NCI-H1092 treated with DMSO at 0.1 percent for 48 hours (cell line): ENCODE results near the gene MBOAT7.

Source experiments
- DNase-seq: peaks from one replicate; lab custom pipeline; 2025; lab: John Stamatoyannopoulos, UW

MBOAT7 gene

GRCh38 chr19:54162884-54163283 lies 26.5 kb downstream of the MBOAT7 start:
- DNase-seq = no peak

DNA sequence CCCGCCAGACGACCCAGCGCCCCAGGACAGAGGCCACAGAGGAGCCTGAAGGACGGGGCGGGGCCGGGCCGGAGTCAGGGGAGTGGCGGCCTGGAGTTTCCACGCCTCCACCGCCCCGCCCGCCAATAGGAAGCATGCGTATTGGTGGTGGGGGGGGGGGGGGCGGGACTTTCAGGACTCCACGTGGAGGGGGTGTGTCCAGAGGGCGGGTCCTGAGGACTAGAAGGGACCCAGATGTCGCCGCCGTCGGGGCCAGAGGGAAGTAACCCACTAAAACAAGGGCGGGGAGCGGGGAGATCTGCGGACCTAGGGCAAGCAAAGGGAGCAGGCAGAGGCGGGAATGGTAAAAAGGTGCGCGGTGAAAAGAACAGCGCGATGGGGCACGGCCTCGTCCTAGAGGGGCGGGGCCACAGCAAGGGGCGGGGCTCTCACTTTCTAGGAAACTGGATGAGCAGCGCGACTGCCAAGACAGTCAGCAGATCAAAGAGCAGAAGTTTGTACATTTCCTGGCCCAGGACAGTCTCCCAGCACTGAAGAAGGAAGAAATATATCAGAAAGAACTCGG lies 27.1 kb downstream of the MBOAT7 start:
- DNase-seq = no peak

- no peak for DNase-seq
Measured at GRCh38 chr19:54160854-54161253, 28.5 kb downstream of the MBOAT7 start.

GRCh38 chr19:54160182-54160811 lies 29.1 kb downstream of the MBOAT7 start:
- DNase-seq = no peak

- peak; percentile 98 for DNase-seq
Measured at GRCh38 chr19:54159352-54160181, 29.8 kb downstream of the MBOAT7 start, which contains the start of gene LENG1. LENG1 (minus strand) TSS chr19:54159721; CDS start chr19:54159695, 26 bp downstream.

- no peak for DNase-seq
Measured at GRCh38 chr19:54158812-54159351, 30.5 kb downstream of the MBOAT7 start.

- no peak for DNase-seq
Measured at GRCh38 chr19:54156953-54157352, 32.4 kb downstream of the MBOAT7 start.

DNA sequence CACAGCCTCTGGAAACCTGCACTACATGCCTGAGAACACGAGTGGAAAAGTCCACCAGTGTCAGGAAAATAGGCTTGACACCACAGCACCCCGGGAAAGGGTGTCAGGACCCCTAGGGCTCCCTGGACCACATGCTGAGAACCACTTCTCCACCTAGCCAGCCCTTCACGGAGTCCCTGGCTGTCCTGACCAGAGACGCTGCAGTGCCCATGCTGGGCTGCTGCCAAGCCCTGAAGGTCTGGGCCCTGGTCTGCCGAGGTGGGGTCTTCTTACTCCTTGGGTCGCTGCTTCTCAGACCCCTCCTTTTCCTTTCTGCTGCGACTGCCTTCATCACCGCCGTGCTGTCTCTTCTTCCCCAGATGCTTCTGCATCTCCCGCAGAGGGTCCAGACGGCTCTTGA lies 32.9 kb downstream of the MBOAT7 start:
- no peak for DNase-seq

DNA sequence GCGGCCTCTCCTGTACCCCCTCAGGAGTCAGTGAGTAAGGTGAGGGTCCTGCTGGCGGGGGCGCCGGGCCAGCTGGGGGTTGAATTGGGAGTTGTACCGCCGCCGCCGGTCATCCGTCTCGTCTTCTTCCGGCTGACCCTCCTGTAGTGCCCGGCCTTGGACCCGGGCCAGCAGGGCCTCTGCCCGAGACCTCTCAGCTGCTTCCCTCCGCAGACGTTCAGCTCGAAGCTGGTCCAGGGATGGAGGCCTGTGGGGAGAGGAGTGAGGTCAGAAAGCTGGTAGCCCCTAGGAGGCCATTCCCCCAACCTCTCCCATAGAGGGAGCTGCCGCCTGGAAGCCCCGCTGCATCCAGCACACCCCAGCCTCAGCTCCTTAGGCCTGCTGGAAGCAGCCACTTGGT lies 33.7 kb downstream of the MBOAT7 start:
- no peak for DNase-seq

- no peak for DNase-seq
Measured at GRCh38 chr19:54154603-54155345, 34.6 kb downstream of the MBOAT7 start.

GRCh38 chr19:54153731-54154326 lies 35.6 kb downstream of the MBOAT7 start:
- no peak for DNase-seq

- DNase-seq = no peak
Measured at GRCh38 chr19:54152878-54153524, 36.4 kb downstream of the MBOAT7 start.

DNA sequence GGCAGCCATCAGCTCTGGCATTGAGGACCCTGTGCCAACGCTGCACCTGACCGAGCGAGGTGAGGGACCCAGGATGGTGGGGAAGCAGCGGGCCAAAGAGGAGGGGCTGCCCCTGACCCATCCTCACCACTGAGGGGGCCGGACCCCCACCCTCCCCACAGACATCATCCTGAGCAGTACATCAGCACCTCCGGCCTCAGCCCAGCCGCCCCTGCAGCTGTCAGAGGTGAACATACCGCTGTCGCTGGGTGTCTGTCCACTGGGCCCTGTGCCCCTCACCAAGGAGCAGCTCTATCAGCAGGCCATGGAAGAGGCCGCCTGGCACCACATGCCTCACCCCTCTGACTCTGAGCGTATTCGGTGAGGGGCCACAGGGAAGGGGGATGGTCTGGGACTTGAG lies 37.1 kb downstream of the MBOAT7 start:
- no peak for DNase-seq

DNA sequence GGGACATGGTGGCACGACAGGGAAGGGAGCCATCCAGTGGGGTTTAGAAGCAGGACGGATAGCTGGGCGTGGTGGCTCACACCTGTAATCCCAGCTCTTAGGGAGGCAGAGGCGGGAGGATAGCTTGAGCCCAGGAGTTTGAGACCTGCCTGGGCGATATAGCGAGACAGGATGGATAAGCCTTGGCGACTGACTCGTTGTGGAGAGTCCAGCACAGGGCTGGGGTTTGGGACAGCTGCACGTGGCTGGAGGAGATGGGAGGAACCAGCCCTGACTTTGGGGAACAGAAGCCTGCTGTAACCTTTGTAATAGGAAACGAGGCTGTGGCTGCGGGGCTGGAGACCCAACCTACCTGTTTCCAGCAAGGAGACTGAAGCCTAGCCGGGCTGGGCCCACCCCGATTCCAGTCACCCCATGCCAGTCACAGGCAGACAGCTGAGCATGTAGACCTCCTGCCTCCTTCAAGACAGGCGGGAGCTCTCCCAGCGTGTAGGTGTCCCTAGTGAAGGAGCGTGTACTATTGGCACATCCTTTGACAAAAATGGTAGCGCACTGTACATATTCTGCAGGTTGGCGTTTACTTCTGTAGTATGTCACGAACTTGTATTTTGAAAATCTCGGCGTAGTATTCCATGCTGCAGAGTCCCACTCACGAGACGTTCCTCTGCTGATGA lies 37.9 kb downstream of the MBOAT7 start:
- no peak for DNase-seq

DNA sequence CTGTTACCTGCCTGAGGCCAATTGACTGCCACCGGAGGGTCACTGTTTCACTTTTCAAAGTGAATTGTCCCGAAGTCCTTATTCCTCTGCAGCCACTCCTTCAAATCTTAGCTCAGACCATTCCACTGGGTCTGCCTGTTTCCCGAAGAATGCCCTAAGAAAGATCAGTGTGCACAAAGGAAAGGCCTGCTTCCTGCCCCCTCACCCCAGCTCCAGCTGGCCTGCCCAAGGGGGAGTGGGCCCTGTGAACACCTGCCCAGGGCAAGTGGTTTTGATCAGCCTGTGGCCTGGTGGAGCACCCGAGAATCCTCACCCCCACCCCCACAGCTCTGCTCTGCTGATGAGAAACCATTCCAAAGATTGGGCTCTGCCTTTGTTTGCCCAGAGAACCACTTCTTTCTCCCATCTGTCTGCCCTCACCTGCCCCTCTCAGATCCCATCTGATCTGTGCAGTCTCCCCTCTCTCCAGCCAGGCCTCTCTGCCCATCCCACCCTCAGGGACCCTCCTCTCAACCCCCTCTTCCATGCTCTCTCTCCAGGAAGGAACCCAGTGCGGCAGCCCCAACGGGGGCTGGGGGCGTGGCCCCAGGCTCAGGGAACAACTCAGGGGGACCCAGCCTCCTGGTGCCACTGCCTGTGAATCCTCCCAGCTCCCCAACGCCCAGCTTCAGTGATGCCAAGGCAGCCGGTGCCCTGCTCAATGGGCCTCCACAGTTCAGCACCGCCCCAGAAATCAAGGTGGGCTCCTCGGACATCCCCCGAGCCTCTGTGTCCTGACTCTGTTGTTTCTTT lies 40.2 kb downstream of the MBOAT7 start:
- DNase-seq = no peak

GRCh38 chr19:54148158-54148557 lies 41.2 kb downstream of the MBOAT7 start:
- no peak for DNase-seq

DNA sequence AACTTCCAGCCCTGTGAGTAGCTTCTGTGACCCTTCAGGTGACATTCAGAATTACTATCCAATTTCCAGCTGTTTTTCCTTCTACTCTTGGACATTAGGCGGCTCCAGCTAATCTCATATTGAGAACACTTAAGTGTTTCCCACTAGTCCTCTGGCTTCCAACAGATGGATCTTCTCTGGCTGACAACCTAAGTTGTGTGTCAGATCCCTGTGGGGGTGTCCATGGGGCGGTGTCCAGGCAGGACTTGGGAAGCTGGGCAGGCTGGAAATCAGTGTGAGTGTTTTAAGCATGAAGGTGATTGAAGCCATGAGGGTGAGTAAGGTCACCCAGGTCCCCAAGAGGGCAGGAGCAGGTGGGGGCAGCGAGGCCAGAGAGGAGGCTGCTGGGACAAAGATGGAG lies 41.7 kb downstream of the MBOAT7 start:
- DNase-seq = no peak

DNA sequence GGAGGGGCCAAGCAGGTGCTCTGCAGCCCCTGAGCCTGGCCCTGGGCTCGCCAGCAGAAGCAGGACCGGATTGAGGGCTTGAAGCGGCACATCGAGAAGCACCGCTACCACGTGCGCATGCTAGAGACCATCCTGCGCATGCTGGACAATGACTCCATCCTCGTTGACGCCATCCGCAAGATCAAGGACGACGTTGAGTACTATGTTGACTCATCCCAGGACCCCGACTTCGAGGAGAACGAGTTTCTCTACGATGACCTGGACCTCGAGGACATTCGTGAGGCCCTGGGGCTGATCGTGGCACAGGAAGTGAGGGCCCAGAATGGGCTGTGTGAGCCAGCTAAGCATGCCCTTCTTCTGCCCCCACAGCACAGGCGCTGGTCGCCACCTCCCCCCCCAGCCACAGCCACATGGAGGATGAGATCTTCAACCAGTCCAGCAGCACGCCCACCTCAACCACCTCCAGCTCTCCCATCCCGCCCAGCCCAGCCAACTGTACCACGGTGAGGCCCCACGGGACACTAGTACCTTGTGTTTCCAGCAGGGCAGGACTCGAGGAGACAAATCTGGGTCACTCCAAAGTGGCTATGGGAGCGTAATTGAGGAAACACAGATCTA lies 43.7 kb downstream of the MBOAT7 start:
- no peak for DNase-seq

DNA sequence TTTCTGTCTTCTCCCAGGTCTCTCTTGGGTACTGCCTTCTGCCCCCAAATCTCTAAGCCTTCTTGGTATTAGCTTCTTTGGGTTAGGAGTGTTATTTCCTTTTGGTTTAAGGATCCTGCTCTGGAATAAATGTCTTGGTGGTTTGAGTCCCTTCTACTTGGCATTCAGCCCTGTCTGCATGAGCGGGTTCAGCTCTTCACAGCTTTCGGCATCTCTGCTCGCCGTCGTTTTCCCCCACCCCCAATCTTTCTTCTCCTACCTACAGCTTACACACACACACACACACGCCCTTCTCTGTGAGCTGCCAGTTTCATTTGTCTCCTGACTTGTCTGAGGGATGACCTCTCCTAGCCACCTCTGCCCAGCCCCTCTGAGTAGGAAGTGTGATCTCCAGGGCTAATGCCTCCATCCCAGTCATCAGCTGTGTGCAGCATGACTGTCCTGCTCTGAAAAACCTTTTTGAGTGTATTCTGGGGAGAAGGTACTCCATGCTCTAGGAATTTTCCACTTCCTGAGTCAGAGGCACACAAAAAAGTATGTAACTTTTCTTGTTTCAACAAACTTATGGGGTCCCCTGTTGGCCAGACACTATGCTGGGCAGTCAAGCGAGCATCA lies 47.1 kb downstream of the MBOAT7 start:
- no peak for DNase-seq
